H9 (cell line): ENCODE data around the gene STPG3. TPM values are rescaled to one million over a fixed set of nuclear protein-coding genes. Genes with fewer than 3 reads are reported as not detected.

Source experiments
- DNase-seq: peaks from one replicate; pipeline ENCODE4 v3.0.0-alpha.2; 2017
- H2AFZ ChIP-seq: one replicate; pipeline ENCODE4 v1.6.1; 2013; ENCODE audit warnings: mild to moderate bottlenecking, low read length, control low read depth, moderate library complexity
- H2AK5ac ChIP-seq: 2 replicates; pipeline ENCODE4 v1.6.1; 2013; ENCODE audit warnings: low read length, control low read depth, mixed read lengths; ENCODE audit not compliant: insufficient read length
- H2BK120ac ChIP-seq: one replicate; pipeline ENCODE4 v1.6.1; 2013; ENCODE audit warnings: low read depth, mild to moderate bottlenecking, low read length, control low read depth, inconsistent platforms; ENCODE audit not compliant: poor library complexity, severe bottlenecking
- H2BK12ac ChIP-seq: 2 replicates; pipeline ENCODE4 v1.6.1; 2013; ENCODE audit warnings: low read length, control low read depth, mixed read lengths, low read depth; ENCODE audit not compliant: insufficient read length
- H2BK15ac ChIP-seq: 2 replicates; pipeline ENCODE4 v1.6.1; 2013; ENCODE audit warnings: low read depth, low read length, control low read depth
- H2BK20ac ChIP-seq: one replicate; pipeline ENCODE4 v1.6.1; 2013; ENCODE audit warnings: low read depth, mild to moderate bottlenecking, low read length, control low read depth, inconsistent platforms; ENCODE audit not compliant: poor library complexity, severe bottlenecking
- H2BK5ac ChIP-seq: 2 replicates; pipeline ENCODE4 v1.6.1; 2013; ENCODE audit warnings: low read length, control low read depth, mixed read lengths; ENCODE audit not compliant: insufficient read length
- H3K14ac ChIP-seq: 2 replicates; pipeline ENCODE4 v1.6.1; 2013; ENCODE audit warnings: low read length, control low read depth; ENCODE audit not compliant: insufficient read depth
- H3K18ac ChIP-seq: 2 replicates; pipeline ENCODE4 v1.6.1; 2013; ENCODE audit warnings: low read depth, mild to moderate bottlenecking, mixed read lengths, low read length, control low read depth; ENCODE audit not compliant: insufficient read length
- H3K23ac ChIP-seq: 2 replicates; pipeline ENCODE4 v1.6.1; 2013; ENCODE audit warnings: low read length, control low read depth, mixed read lengths, low read depth; ENCODE audit not compliant: insufficient read length
- H3K23me2 ChIP-seq: 2 replicates; pipeline ENCODE4 v1.6.1; 2013; ENCODE audit warnings: low read depth, mild to moderate bottlenecking, mixed read lengths, low read length, control low read depth; ENCODE audit not compliant: insufficient read length, poor library complexity, severe bottlenecking
- H3K27ac ChIP-seq: 2 replicates; pipeline ENCODE4 v1.5.1; 2013; ENCODE audit warnings: low read length, control low read depth, mixed read lengths, low read depth; ENCODE audit not compliant: insufficient read length
- H3K27me3 ChIP-seq: 2 replicates; pipeline ENCODE4 v1.6.1; 2013; ENCODE audit warnings: low read length, control low read depth, inconsistent platforms; ENCODE audit not compliant: insufficient read depth
- H3K4ac ChIP-seq: 2 replicates; pipeline ENCODE4 v1.6.1; 2013; ENCODE audit warnings: low read depth, mild to moderate bottlenecking, control low read depth, inconsistent platforms, low read length, moderate library complexity
- H3K4me1 ChIP-seq: 2 replicates; pipeline ENCODE4 v1.6.1; 2013; ENCODE audit warnings: low read length, control low read depth, inconsistent platforms; ENCODE audit not compliant: insufficient read depth
- H3K4me2 ChIP-seq: 2 replicates; pipeline ENCODE4 v1.6.1; 2013; ENCODE audit warnings: low read length, control low read depth, mixed read lengths; ENCODE audit not compliant: insufficient read length, insufficient read depth
- H3K56ac ChIP-seq: 2 replicates; pipeline ENCODE4 v1.6.1; 2013; ENCODE audit warnings: low read depth, mild to moderate bottlenecking, mixed read lengths, low read length, control low read depth; ENCODE audit not compliant: insufficient read length
- H3K79me1 ChIP-seq: 2 replicates; pipeline ENCODE4 v1.6.1; 2013; ENCODE audit warnings: low read depth, mild to moderate bottlenecking, moderate library complexity, low read length, control low read depth, inconsistent platforms; ENCODE audit not compliant: insufficient read depth, poor library complexity, severe bottlenecking
- H3K79me2 ChIP-seq: 2 replicates; pipeline ENCODE4 v1.6.1; 2013; ENCODE audit warnings: low read length, control low read depth, inconsistent platforms; ENCODE audit not compliant: insufficient read depth
- H3K9ac ChIP-seq: 2 replicates; pipeline ENCODE4 v1.6.1; 2013; ENCODE audit warnings: low read length, control low read depth, mixed read lengths; ENCODE audit not compliant: insufficient read length; ENCODE audit errors: extremely low read depth
- H3K9me3 ChIP-seq: one replicate; pipeline ENCODE4 v1.6.1; 2013; ENCODE audit warnings: low read depth, low read length, inconsistent platforms; ENCODE audit not compliant: control insufficient read depth
- H3T11ph ChIP-seq: one replicate; pipeline ENCODE4 v1.6.1; 2013; ENCODE audit warnings: mild to moderate bottlenecking, low read length, control low read depth, inconsistent platforms
- H4K20me1 ChIP-seq: one replicate; pipeline ENCODE4 v1.6.1; 2013; ENCODE audit not compliant: control insufficient read depth, insufficient read length, insufficient read depth
- H4K5ac ChIP-seq: 2 replicates; pipeline ENCODE4 v1.6.1; 2013; ENCODE audit warnings: low read depth, mild to moderate bottlenecking, mixed read lengths, low read length, control low read depth; ENCODE audit not compliant: insufficient read length
- H4K8ac ChIP-seq: replicated peaks from 2 replicates; pipeline ENCODE4 v1.6.1; 2013; ENCODE audit warnings: low read length, control low read depth, mixed read lengths, low read depth; ENCODE audit not compliant: insufficient read length
- H4K91ac ChIP-seq: 2 replicates; pipeline ENCODE4 v1.6.1; 2013; ENCODE audit warnings: low read depth, mild to moderate bottlenecking, moderate library complexity, mixed read lengths, low read length, control low read depth; ENCODE audit not compliant: insufficient read length
- H3K27ac Mint-ChIP-seq, 3 experiments: 2 replicates in 2 of 3; 3 replicates in 1 of 3; pipeline ENCODE4 v1.8.0; 2020 to 2021; ENCODE audit warnings: mixed read lengths in 3 of 3, mild to moderate bottlenecking in 1 of 3, moderate library complexity in 1 of 3
- H3K27me3 Mint-ChIP-seq: 2 replicates; pipeline ENCODE4 v1.8.0; 2021; ENCODE audit warnings: low read depth, mild to moderate bottlenecking, moderate library complexity, mixed read lengths
- H3K36me3 Mint-ChIP-seq, 3 experiments: 2 replicates in 2 of 3; 3 replicates in 1 of 3; pipeline ENCODE4 v1.8.0; 2020 to 2021; ENCODE audit warnings: low read depth in 3 of 3, mixed read lengths in 3 of 3; ENCODE audit not compliant: insufficient read depth in 1 of 3
- H3K4me1 Mint-ChIP-seq, 2 experiments: 2 replicates each; pipeline ENCODE4 v1.8.0; 2020; ENCODE audit warnings: mixed read lengths in 2 of 2
- H3K4me3 Mint-ChIP-seq, 2 experiments: 2 replicates in 1 of 2; 3 replicates in 1 of 2; pipeline ENCODE4 v1.8.0; 2020 to 2021; ENCODE audit warnings: mild to moderate bottlenecking in 2 of 2, mixed read lengths in 2 of 2, moderate library complexity in 1 of 2
- H3K9me3 Mint-ChIP-seq, 2 experiments: 2 replicates in 1 of 2; 3 replicates in 1 of 2; pipeline ENCODE4 v1.8.0; 2020; ENCODE audit warnings: mild to moderate bottlenecking in 2 of 2, mixed read lengths in 2 of 2, moderate library complexity in 1 of 2
- CTCF ChIP-seq: fragments of 200-600 bp; sonication (generic); conservative IDR thresholded peaks from 3 replicates; pipeline ENCODE4 v1.8.0; 2021; ENCODE audit warnings: antibody characterized with exemption, mild to moderate bottlenecking
- WGBS: extraction: QIAGEN DNeasy Blood & Tissue Kit; methylation state at CpG from one replicate; pipeline ENCODE4 v1.1.7; 2013; ENCODE audit warnings: missing lambda C conversion rate, low lambda C conversion rate, mixed read lengths; ENCODE audit not compliant: insufficient read length; ENCODE audit errors: extremely low coverage; 5-methylcytosine and 5-hydroxymethylcytosine counted together
- total RNA-seq: library from RNA; stranded (reverse); gene quantifications from 2 replicates; pipeline ENCODE4 v1.2.1, GENCODE V29; 2021

STPG3 gene
- total RNA-seq, 1 experiment from 2014 or later: not detected

- H3K79me1 ChIP-seq: no peaks in the 10 kb centered on the region
- H2BK5ac ChIP-seq: no peak overlapping the region
- H3K9me3 Mint-ChIP-seq: no peaks in the 10 kb centered on the region; a peak in 1 of 5 replicates
- no peak overlapping the region for H3K4ac ChIP-seq
- H3K27ac ChIP-seq: no peak overlapping the region
- no peak overlapping the region for H2AFZ ChIP-seq
- no peak overlapping the region for H4K91ac ChIP-seq
- H2BK15ac ChIP-seq: no peak overlapping the region
- no peak overlapping the region for H3T11ph ChIP-seq
- no peak overlapping the region for H3K4me2 ChIP-seq
- no peak overlapping the region for H2BK120ac ChIP-seq
- no peak overlapping the region for H3K4me3 Mint-ChIP-seq
- WGBS: no CpG with 5 or more reads among the region's 15 CpGs
- no peak overlapping the region for H2AK5ac ChIP-seq
- H3K36me3 Mint-ChIP-seq: peaks cover 7 to 22% (median 20%) of the 10 kb centered on the region in 3 experiments; a peak in 6 of 7 replicates
- H4K5ac ChIP-seq: no peak overlapping the region
- H4K20me1 ChIP-seq: no peaks in the 10 kb centered on the region
- no peak overlapping the region for H2BK12ac ChIP-seq
- H3K27me3 Mint-ChIP-seq: no peaks in the 10 kb centered on the region
- H2BK20ac ChIP-seq: no peak overlapping the region
- no peak overlapping the region for H4K8ac ChIP-seq
- H3K14ac ChIP-seq: no peak overlapping the region
- H3K27me3 ChIP-seq: no peaks in the 10 kb centered on the region
- H3K27ac Mint-ChIP-seq: no peak overlapping the region; a peak in 1 of 7 replicates
- H3K79me2 ChIP-seq: no peaks in the 10 kb centered on the region
- no peaks in the 10 kb centered on the region for H3K9me3 ChIP-seq
- peaks cover 4% of the 10 kb centered on the region for H3K23me2 ChIP-seq
- no peaks in the 10 kb centered on the region for H3K4me1 ChIP-seq
- TF ChIP-seq CTCF: no peak
- no peak overlapping the region for H3K23ac ChIP-seq
- peak; percentile 28 for DNase-seq
- no peak overlapping the region for H3K56ac ChIP-seq
- H3K4me1 Mint-ChIP-seq: peaks cover 20 to 29% of the 10 kb centered on the region in 2 experiments
- no peak overlapping the region for H3K18ac ChIP-seq
- no peak overlapping the region for H3K9ac ChIP-seq
Observed at GRCh38 chr9:137273611-137274320, 22.7 kb downstream of the STPG3 start.
